ENCODE results near the gene MYH11. TPM values are rescaled to one million over a fixed set of nuclear protein-coding genes. Genes with fewer than 3 reads are reported as not detected.

MYH11 gene
- total and polyA plus RNA-seq, 2 of the 13 experiments (the other 11 are each of a cell fraction or from before 2014, with no cell fraction given): not detected

- TF ChIP-seq TFDP2 (CRISPR knock-in tag; IDR thresholded peaks at IDR 0.05): no peak
- TF ChIP-seq ZNF768 (CRISPR knock-in tag; IDR thresholded peaks at IDR 0.05): no peak
- TF ChIP-seq, protein P1, sequence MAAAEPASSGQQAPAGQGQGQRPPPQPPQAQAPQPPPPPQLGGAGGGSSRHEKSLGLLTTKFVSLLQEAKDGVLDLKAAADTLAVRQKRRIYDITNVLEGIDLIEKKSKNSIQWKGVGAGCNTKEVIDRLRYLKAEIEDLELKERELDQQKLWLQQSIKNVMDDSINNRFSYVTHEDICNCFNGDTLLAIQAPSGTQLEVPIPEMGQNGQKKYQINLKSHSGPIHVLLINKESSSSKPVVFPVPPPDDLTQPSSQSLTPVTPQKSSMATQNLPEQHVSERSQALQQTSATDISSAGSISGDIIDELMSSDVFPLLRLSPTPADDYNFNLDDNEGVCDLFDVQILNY (CRISPR knock-in tag; conservative IDR thresholded peaks at IDR 0.05): no peak
Measured at GRCh38 chr16:15836074-15836473, 20.8 kb downstream of the MYH11 start (continued).

GRCh38 chr16:15835136-15835878, 21.5 kb downstream of the MYH11 start:
- CTCF ChIA-PET (ENCODE audit: low intra/inter-chr PET ratio, low total read pairs): no interaction called here
- intact Hi-C loops (cut with micrococcal nuclease; ENCODE audit: unreplicated experiment): no loop called here
- no peaks in the 10 kb centered on the region for H3K36me3 ChIP-seq (replicated peaks in 1 of 2; ENCODE audit: control insufficient read depth in 1 of 2, insufficient read depth in 2 of 2, low read length in 2 of 2)
- DNase-seq (ENCODE audit: low spot score) (no peak), FAIRE-seq (no peak), ATAC-seq (no peak)
- POLR2A ChIA-PET: no interaction called here
- peaks cover 5 to 25% of the 10 kb centered on the region in 2 experiments; a peak in 3 of 5 replicates for H3K27me3 ChIP-seq (ENCODE audit: control insufficient read depth in 1 of 2, insufficient read depth in 2 of 2, low read length in 2 of 2)
- WGBS (ENCODE audit: low lambda C conversion rate): 30% methylated on average over 2 of the region's 2 CpGs
- TF ChIP-seq YEATS2 (CRISPR knock-in tag; IDR thresholded peaks at IDR 0.05; ENCODE audit: borderline replicate concordance): no peak
- TF ChIP-seq LCORL (IDR thresholded peaks at IDR 0.05): no peak
- no peak for TF ChIP-seq LCORL (CRISPR knock-in tag; IDR thresholded peaks at IDR 0.05)
- TF ChIP-seq ZNF274 (CRISPR knock-in tag; IDR thresholded peaks at IDR 0.05): no peak
- no peak for TF ChIP-seq ZC3H4 (CRISPR knock-in tag; IDR thresholded peaks at IDR 0.05; ENCODE audit: borderline replicate concordance)
- TF ChIP-seq ZSCAN30 (CRISPR knock-in tag; IDR thresholded peaks at IDR 0.05): no peak
- no peak for TF ChIP-seq CENPX (CRISPR knock-in tag; IDR thresholded peaks at IDR 0.05)
- no peak for TF ChIP-seq TBL1XR1 (IDR thresholded peaks at IDR 0.05; ENCODE audit: borderline replicate concordance, low read length, partially characterized antibody)
- no peak for TF ChIP-seq ZNF512 (CRISPR knock-in tag; IDR thresholded peaks at IDR 0.05)
- no peak for TF ChIP-seq HMGA1 (CRISPR knock-in tag; conservative IDR thresholded peaks at IDR 0.05)
- TF ChIP-seq, protein P2, sequence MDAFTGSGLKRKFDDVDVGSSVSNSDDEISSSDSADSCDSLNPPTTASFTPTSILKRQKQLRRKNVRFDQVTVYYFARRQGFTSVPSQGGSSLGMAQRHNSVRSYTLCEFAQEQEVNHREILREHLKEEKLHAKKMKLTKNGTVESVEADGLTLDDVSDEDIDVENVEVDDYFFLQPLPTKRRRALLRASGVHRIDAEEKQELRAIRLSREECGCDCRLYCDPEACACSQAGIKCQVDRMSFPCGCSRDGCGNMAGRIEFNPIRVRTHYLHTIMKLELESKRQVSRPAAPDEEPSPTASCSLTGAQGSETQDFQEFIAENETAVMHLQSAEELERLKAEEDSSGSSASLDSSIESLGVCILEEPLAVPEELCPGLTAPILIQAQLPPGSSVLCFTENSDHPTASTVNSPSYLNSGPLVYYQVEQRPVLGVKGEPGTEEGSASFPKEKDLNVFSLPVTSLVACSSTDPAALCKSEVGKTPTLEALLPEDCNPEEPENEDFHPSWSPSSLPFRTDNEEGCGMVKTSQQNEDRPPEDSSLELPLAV (CRISPR knock-in tag; conservative IDR thresholded peaks at IDR 0.05; ENCODE audit: low read depth): no peak
- no peak for TF ChIP-seq ZFY (CRISPR knock-in tag; IDR thresholded peaks at IDR 0.05)
- no peak for TF ChIP-seq ZNF660 (CRISPR knock-in tag; IDR thresholded peaks at IDR 0.05; ENCODE audit: borderline replicate concordance, low read depth)
- no peaks in the 10 kb centered on the region for H4K20me1 ChIP-seq (ENCODE audit: insufficient read depth, low read length)
- in situ Hi-C loops (cut with HindIII; ENCODE audit: extremely low pct_ligation_motif_present, low pct_unique_long_range_greater_than_20kb): no loop called here
- H3K4me2 ChIP-seq (ENCODE audit: low read depth, low read length): no peak overlapping the region
- H3K4me1 ChIP-seq (ENCODE audit: insufficient read depth, low read length): no peaks in the 10 kb centered on the region
- no peak overlapping the region for H2AFZ ChIP-seq (ENCODE audit: low read length)
- no peak overlapping the region for H3K27ac ChIP-seq (ENCODE audit: extremely low read length, insufficient read depth, low read length)
- no peak overlapping the region for H3K4me3 ChIP-seq (replicated peaks in 1 of 3; ENCODE audit: insufficient read depth in 1 of 3, low read depth in 2 of 3, low read length in 3 of 3)
- H3K9me3 ChIP-seq (ENCODE audit: low read length): no peaks in the 10 kb centered on the region
- BruUV-seq (replicated peaks): no TSS peak
- no peak overlapping the region for H3K9ac ChIP-seq (ENCODE audit: insufficient read depth, low read depth, low read length)
- H3K79me2 ChIP-seq (ENCODE audit: insufficient read depth, low read length): no peaks in the 10 kb centered on the region

All from HepG2 (cell line).